H9 (cell line): ENCODE data around the gene CCDC172. TPM values are rescaled to one million over a fixed set of nuclear protein-coding genes. Genes with fewer than 3 reads are reported as not detected.
A peak's percentile ranks its signal among the peaks of the same experiment; 100 is the strongest.

ENCODE experiments used
- DNase-seq: peaks from one replicate; pipeline ENCODE4 v3.0.0-alpha.2; 2017
- H2AFZ ChIP-seq: one replicate; pipeline ENCODE4 v1.6.1; 2013; ENCODE audit warnings: mild to moderate bottlenecking, low read length, control low read depth, moderate library complexity
- H2AK5ac ChIP-seq: 2 replicates; pipeline ENCODE4 v1.6.1; 2013; ENCODE audit warnings: low read length, control low read depth, mixed read lengths; ENCODE audit not compliant: insufficient read length
- H2BK120ac ChIP-seq: one replicate; pipeline ENCODE4 v1.6.1; 2013; ENCODE audit warnings: low read depth, mild to moderate bottlenecking, low read length, control low read depth, inconsistent platforms; ENCODE audit not compliant: poor library complexity, severe bottlenecking
- H2BK12ac ChIP-seq: 2 replicates; pipeline ENCODE4 v1.6.1; 2013; ENCODE audit warnings: low read length, control low read depth, mixed read lengths, low read depth; ENCODE audit not compliant: insufficient read length
- H2BK15ac ChIP-seq: 2 replicates; pipeline ENCODE4 v1.6.1; 2013; ENCODE audit warnings: low read depth, low read length, control low read depth
- H2BK20ac ChIP-seq: one replicate; pipeline ENCODE4 v1.6.1; 2013; ENCODE audit warnings: low read depth, mild to moderate bottlenecking, low read length, control low read depth, inconsistent platforms; ENCODE audit not compliant: poor library complexity, severe bottlenecking
- H2BK5ac ChIP-seq: 2 replicates; pipeline ENCODE4 v1.6.1; 2013; ENCODE audit warnings: low read length, control low read depth, mixed read lengths; ENCODE audit not compliant: insufficient read length
- H3K14ac ChIP-seq: 2 replicates; pipeline ENCODE4 v1.6.1; 2013; ENCODE audit warnings: low read length, control low read depth; ENCODE audit not compliant: insufficient read depth
- H3K18ac ChIP-seq: 2 replicates; pipeline ENCODE4 v1.6.1; 2013; ENCODE audit warnings: low read depth, mild to moderate bottlenecking, mixed read lengths, low read length, control low read depth; ENCODE audit not compliant: insufficient read length
- H3K23ac ChIP-seq: 2 replicates; pipeline ENCODE4 v1.6.1; 2013; ENCODE audit warnings: low read length, control low read depth, mixed read lengths, low read depth; ENCODE audit not compliant: insufficient read length
- H3K23me2 ChIP-seq: 2 replicates; pipeline ENCODE4 v1.6.1; 2013; ENCODE audit warnings: low read depth, mild to moderate bottlenecking, mixed read lengths, low read length, control low read depth; ENCODE audit not compliant: insufficient read length, poor library complexity, severe bottlenecking
- H3K27ac ChIP-seq: 2 replicates; pipeline ENCODE4 v1.5.1; 2013; ENCODE audit warnings: low read length, control low read depth, mixed read lengths, low read depth; ENCODE audit not compliant: insufficient read length
- H3K27me3 ChIP-seq: 2 replicates; pipeline ENCODE4 v1.6.1; 2013; ENCODE audit warnings: low read length, control low read depth, inconsistent platforms; ENCODE audit not compliant: insufficient read depth
- H3K4ac ChIP-seq: 2 replicates; pipeline ENCODE4 v1.6.1; 2013; ENCODE audit warnings: low read depth, mild to moderate bottlenecking, control low read depth, inconsistent platforms, low read length, moderate library complexity
- H3K4me1 ChIP-seq: 2 replicates; pipeline ENCODE4 v1.6.1; 2013; ENCODE audit warnings: low read length, control low read depth, inconsistent platforms; ENCODE audit not compliant: insufficient read depth
- H3K4me2 ChIP-seq: 2 replicates; pipeline ENCODE4 v1.6.1; 2013; ENCODE audit warnings: low read length, control low read depth, mixed read lengths; ENCODE audit not compliant: insufficient read length, insufficient read depth
- H3K56ac ChIP-seq: 2 replicates; pipeline ENCODE4 v1.6.1; 2013; ENCODE audit warnings: low read depth, mild to moderate bottlenecking, mixed read lengths, low read length, control low read depth; ENCODE audit not compliant: insufficient read length
- H3K79me1 ChIP-seq: 2 replicates; pipeline ENCODE4 v1.6.1; 2013; ENCODE audit warnings: low read depth, mild to moderate bottlenecking, moderate library complexity, low read length, control low read depth, inconsistent platforms; ENCODE audit not compliant: insufficient read depth, poor library complexity, severe bottlenecking
- H3K79me2 ChIP-seq: 2 replicates; pipeline ENCODE4 v1.6.1; 2013; ENCODE audit warnings: low read length, control low read depth, inconsistent platforms; ENCODE audit not compliant: insufficient read depth
- H3K9ac ChIP-seq: 2 replicates; pipeline ENCODE4 v1.6.1; 2013; ENCODE audit warnings: low read length, control low read depth, mixed read lengths; ENCODE audit not compliant: insufficient read length; ENCODE audit errors: extremely low read depth
- H3K9me3 ChIP-seq: one replicate; pipeline ENCODE4 v1.6.1; 2013; ENCODE audit warnings: low read depth, low read length, inconsistent platforms; ENCODE audit not compliant: control insufficient read depth
- H3T11ph ChIP-seq: one replicate; pipeline ENCODE4 v1.6.1; 2013; ENCODE audit warnings: mild to moderate bottlenecking, low read length, control low read depth, inconsistent platforms
- H4K20me1 ChIP-seq: one replicate; pipeline ENCODE4 v1.6.1; 2013; ENCODE audit not compliant: control insufficient read depth, insufficient read length, insufficient read depth
- H4K5ac ChIP-seq: 2 replicates; pipeline ENCODE4 v1.6.1; 2013; ENCODE audit warnings: low read depth, mild to moderate bottlenecking, mixed read lengths, low read length, control low read depth; ENCODE audit not compliant: insufficient read length
- H4K8ac ChIP-seq: replicated peaks from 2 replicates; pipeline ENCODE4 v1.6.1; 2013; ENCODE audit warnings: low read length, control low read depth, mixed read lengths, low read depth; ENCODE audit not compliant: insufficient read length
- H4K91ac ChIP-seq: 2 replicates; pipeline ENCODE4 v1.6.1; 2013; ENCODE audit warnings: low read depth, mild to moderate bottlenecking, moderate library complexity, mixed read lengths, low read length, control low read depth; ENCODE audit not compliant: insufficient read length
- H3K27ac Mint-ChIP-seq, 3 experiments: 2 replicates in 2 of 3; 3 replicates in 1 of 3; pipeline ENCODE4 v1.8.0; 2020 to 2021; ENCODE audit warnings: mixed read lengths in 3 of 3, mild to moderate bottlenecking in 1 of 3, moderate library complexity in 1 of 3
- H3K27me3 Mint-ChIP-seq: 2 replicates; pipeline ENCODE4 v1.8.0; 2021; ENCODE audit warnings: low read depth, mild to moderate bottlenecking, moderate library complexity, mixed read lengths
- H3K36me3 Mint-ChIP-seq, 3 experiments: 2 replicates in 2 of 3; 3 replicates in 1 of 3; pipeline ENCODE4 v1.8.0; 2020 to 2021; ENCODE audit warnings: low read depth in 3 of 3, mixed read lengths in 3 of 3; ENCODE audit not compliant: insufficient read depth in 1 of 3
- H3K4me1 Mint-ChIP-seq, 2 experiments: 2 replicates each; pipeline ENCODE4 v1.8.0; 2020; ENCODE audit warnings: mixed read lengths in 2 of 2
- H3K4me3 Mint-ChIP-seq, 2 experiments: 2 replicates in 1 of 2; 3 replicates in 1 of 2; pipeline ENCODE4 v1.8.0; 2020 to 2021; ENCODE audit warnings: mild to moderate bottlenecking in 2 of 2, mixed read lengths in 2 of 2, moderate library complexity in 1 of 2
- H3K9me3 Mint-ChIP-seq, 2 experiments: 2 replicates in 1 of 2; 3 replicates in 1 of 2; pipeline ENCODE4 v1.8.0; 2020; ENCODE audit warnings: mild to moderate bottlenecking in 2 of 2, mixed read lengths in 2 of 2, moderate library complexity in 1 of 2
- CTCF ChIP-seq: fragments of 200-600 bp; sonication (generic); conservative IDR thresholded peaks from 3 replicates; pipeline ENCODE4 v1.8.0; 2021; ENCODE audit warnings: antibody characterized with exemption, mild to moderate bottlenecking
- WGBS: extraction: QIAGEN DNeasy Blood & Tissue Kit; methylation state at CpG from one replicate; pipeline ENCODE4 v1.1.7; 2013; ENCODE audit warnings: missing lambda C conversion rate, low lambda C conversion rate, mixed read lengths; ENCODE audit not compliant: insufficient read length; ENCODE audit errors: extremely low coverage; 5-methylcytosine and 5-hydroxymethylcytosine counted together
- total RNA-seq: library from RNA; stranded (reverse); gene quantifications from 2 replicates; pipeline ENCODE4 v1.2.1, GENCODE V29; 2021

The CCDC172 gene
- total RNA-seq, 1 experiment from 2014 or later: 1.3 TPM

GRCh38 chr10:116371737-116372136 is 47.5 kb downstream of the CCDC172 start:
- no CpG with 5 or more reads among the region's 1 CpG for WGBS
- no peaks in the 10 kb centered on the region for H3K79me2 ChIP-seq
- H3K79me1 ChIP-seq: no peaks in the 10 kb centered on the region
- H3K14ac ChIP-seq: no peak overlapping the region
- H3K23ac ChIP-seq: no peak overlapping the region
- H3K27me3 Mint-ChIP-seq: no peaks in the 10 kb centered on the region
- peaks cover 6 to 10% of the 10 kb centered on the region in 2 experiments for H3K4me1 Mint-ChIP-seq
- H3K9me3 Mint-ChIP-seq: no peaks in the 10 kb centered on the region; a peak in 1 of 5 replicates
- H4K8ac ChIP-seq: no peak overlapping the region
- no peak overlapping the region for H2BK15ac ChIP-seq
- H3K18ac ChIP-seq: no peak overlapping the region
- no peaks in the 10 kb centered on the region for H3K27me3 ChIP-seq
- no peak for DNase-seq
- no peaks in the 10 kb centered on the region for H3K23me2 ChIP-seq
- no peak overlapping the region for H2AFZ ChIP-seq
- no peak overlapping the region for H3K27ac ChIP-seq
- no peak overlapping the region for H2BK5ac ChIP-seq
- no peaks in the 10 kb centered on the region for H3K9me3 ChIP-seq
- no peak overlapping the region for H3K9ac ChIP-seq
- TF ChIP-seq CTCF: no peak
- no peaks in the 10 kb centered on the region for H3K36me3 Mint-ChIP-seq
- H2BK20ac ChIP-seq: no peak overlapping the region
- H4K91ac ChIP-seq: no peak overlapping the region
- no peak overlapping the region for H3K4ac ChIP-seq
- no peak overlapping the region for H2AK5ac ChIP-seq
- H2BK120ac ChIP-seq: no peak overlapping the region
- H3K4me1 ChIP-seq: no peaks in the 10 kb centered on the region
- H3T11ph ChIP-seq: no peak overlapping the region
- H3K4me2 ChIP-seq: no peak overlapping the region
- no peak overlapping the region for H2BK12ac ChIP-seq
- H3K4me3 Mint-ChIP-seq: no peak overlapping the region
- H3K56ac ChIP-seq: no peak overlapping the region
- H4K20me1 ChIP-seq: no peaks in the 10 kb centered on the region
- no peak overlapping the region for H4K5ac ChIP-seq
- H3K27ac Mint-ChIP-seq: peak overlapping the region in 1 of 3 experiments; percentile 83; a peak in 3 of 7 replicates
